GM21381 (cell line): ENCODE measurements around the gene RBP4.
"Not testable (repeated sequence)": the region's sequence is repeated elsewhere in the genome, so short reads cannot be mapped to it uniquely, and the experiment has no call there.

ENCODE experiments used
- ATAC-seq: cut with Tn5 transposase; IDR thresholded peaks from one replicate; pipeline ENCODE4 v1.9.1; 2021; ENCODE audit warnings: mild to moderate bottlenecking, moderate library complexity; ENCODE audit not compliant: unreplicated experiment

RBP4 gene

DNA sequence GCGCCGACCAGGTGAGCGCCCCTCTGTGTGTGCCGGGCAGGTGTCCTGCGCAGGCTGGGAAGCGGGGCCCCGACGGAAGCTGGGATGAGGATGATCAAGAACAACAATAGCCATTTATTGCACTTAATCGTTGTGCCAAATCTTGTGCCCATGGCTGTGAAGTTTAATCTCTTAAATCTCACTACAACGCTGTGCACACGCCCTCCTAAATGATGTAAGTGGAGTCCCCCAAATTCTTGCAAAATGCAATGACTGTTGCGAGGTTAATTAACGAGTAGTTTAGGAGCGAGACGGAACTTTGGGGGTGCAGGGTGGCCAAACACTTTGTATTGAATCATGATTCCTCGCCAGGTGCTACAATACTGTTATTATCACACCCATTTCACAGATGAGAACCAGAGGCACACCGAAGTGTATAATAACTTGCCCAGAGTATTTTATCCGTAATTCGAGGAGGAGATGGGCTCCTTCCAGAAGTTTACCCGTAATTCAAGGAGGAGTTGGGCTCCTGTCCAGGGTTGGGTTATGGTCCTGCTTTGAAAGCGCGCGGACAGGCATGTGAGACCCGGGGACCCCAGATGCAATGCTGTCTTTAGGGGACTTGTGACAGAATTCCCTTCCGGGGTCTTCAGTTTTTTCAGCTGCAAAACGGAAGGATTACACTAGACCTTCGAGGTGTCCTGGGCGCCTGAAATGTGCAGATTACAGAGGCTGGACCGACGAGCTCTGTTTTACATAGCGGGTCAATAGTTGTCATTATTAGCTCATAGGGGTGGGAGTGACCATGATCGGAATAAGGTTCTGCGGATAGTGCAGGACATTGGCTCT is 33.5 kb downstream of the RBP4 start:
- no peak for ATAC-seq

DNA sequence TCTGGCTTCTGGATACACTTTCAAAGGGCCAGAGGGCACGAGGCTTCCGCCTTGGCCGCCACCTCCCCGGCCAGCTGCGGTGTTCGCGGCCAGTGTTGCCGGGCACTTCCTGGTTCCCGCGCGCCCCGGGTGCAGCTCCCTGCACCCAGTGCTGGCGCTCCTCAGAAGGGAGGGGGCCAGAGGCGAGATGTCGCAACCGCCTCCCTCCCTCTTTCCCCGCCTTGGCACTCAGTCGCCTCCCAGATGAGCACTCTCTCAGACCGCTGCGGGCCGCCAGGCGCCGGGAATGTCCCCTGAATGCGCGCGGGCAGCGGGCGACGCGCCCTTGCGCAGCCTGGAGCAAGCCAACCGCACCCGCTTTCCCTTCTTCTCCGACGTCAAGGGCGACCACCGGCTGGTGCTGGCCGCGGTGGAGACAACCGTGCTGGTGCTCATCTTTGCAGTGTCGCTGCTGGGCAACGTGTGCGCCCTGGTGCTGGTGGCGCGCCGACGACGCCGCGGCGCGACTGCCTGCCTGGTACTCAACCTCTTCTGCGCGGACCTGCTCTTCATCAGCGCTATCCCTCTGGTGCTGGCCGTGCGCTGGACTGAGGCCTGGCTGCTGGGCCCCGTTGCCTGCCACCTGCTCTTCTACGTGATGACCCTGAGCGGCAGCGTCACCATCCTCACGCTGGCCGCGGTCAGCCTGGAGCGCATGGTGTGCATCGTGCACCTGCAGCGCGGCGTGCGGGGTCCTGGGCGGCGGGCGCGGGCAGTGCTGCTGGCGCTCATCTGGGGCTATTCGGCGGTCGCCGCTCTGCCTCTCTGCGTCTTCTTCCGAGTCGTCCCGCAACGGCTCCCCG is 34.4 kb downstream of the RBP4 start, which contains the start of gene FFAR4:
Gene FFAR4 (plus strand): TSS at position 231 of the 842 bp plus-strand sequence. CDS start 56 bp downstream, at position 287.
- ATAC-seq, result no peak

DNA sequence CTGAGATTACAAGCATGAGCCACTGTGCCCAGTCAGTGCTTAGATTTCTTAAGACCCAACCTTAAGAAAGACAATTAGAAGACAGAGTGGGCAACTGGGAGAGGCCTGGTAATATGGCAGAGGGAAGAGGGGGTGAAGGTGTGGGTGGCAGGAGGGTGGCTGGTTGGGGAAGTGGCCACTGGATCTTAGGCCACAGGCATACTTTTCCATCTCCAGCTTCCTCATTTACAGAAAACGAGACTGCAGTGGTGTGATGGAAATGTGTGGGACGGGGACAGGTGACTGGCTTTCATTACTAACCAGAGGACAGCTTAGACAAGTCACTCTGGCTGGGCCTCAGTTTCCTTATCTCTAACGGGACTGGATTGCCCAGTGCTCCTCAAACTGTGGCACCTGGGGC is 35.6 kb downstream of the RBP4 start:
- no peak for ATAC-seq

DNA sequence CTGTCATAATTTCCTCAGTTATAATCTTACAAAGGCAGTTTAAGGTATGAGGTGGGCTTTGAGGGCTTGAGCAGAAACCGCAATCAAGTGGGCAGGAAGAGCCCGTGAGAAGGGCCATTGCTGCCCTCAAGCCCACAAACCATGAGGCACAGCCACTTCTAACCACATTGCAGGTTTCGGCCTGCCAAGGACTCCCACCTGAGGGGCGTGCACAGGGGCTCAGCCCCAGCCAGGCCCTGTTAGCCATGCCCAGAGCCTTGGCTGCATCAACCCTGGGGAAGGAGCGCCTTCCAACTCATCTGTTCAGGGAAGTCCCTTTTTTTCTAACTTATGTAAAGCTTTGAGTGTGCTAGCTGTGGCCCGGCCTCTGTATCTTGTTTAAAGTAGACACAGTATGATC is 40.5 kb downstream of the RBP4 start:
- no peak for ATAC-seq

DNA sequence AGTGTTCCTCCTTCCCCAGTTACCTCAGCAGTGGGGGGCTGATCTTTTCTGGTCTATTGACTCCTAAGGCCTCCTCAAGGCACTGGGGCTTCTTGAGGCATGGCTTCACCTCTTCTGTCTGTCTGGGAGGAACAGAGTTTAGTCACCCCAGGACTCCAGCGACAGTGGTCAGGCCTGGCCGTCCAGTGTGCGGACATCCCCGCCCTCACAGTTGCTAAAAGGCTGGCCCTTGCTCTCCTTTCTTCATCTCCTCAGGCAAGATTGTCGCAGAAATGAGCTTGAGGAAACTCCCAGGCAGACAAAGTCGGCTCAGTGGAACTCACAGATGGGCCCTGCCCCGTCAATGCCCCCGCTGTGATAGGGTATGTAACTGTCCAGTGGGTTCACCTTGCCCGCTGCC is 41.5 kb downstream of the RBP4 start:
- ATAC-seq, result no peak

DNA sequence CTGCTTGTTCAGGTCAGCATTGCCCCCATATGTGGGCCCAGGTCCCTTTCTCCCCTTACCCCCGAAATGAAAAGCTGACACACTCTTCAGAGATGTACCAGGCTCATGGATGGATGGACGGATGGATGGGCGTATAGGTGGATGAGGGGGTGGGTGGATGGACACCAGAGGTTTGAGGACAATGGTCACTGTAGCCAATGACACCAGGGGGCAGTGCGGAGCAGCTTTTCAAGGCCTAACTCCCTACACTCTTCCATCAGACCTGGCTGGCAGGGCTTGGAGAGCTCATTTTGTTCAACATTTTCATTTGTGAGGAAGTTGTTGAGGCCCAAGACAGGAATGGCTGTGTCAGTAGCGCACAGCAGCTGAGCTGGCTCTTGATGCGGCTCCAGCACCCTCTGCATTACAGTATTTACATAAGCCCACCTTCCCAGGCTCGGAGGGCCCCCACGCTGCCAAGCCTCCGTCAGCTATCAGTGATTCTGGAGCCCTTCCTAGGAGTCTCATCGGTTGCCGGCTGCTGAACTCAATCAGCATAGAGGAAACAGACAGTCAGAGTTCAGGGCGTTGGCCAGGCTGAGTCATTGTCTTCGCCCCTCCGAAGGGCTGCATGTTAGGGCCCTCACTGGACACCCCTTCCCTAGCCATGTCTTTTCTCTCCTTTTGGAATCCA is 46.1 kb downstream of the RBP4 start:
- no peak for ATAC-seq

DNA sequence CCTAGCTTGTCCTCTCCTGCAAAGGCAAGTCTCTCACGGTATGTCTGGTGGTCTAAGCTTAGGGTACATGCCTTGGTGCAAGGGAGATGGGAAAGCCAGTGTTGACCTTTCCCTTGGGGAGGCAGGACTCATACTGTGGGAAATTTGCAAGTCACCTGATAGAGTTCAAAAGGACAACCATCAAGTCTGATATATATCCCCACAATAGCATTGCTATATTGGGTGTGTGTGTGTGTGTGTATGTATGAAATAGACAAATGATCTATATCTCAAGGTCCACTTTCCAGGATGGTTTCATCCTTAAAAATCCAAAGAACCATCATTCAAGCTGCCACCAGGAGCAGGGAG is 46.7 kb downstream of the RBP4 start:
- ATAC-seq, result no peak

DNA sequence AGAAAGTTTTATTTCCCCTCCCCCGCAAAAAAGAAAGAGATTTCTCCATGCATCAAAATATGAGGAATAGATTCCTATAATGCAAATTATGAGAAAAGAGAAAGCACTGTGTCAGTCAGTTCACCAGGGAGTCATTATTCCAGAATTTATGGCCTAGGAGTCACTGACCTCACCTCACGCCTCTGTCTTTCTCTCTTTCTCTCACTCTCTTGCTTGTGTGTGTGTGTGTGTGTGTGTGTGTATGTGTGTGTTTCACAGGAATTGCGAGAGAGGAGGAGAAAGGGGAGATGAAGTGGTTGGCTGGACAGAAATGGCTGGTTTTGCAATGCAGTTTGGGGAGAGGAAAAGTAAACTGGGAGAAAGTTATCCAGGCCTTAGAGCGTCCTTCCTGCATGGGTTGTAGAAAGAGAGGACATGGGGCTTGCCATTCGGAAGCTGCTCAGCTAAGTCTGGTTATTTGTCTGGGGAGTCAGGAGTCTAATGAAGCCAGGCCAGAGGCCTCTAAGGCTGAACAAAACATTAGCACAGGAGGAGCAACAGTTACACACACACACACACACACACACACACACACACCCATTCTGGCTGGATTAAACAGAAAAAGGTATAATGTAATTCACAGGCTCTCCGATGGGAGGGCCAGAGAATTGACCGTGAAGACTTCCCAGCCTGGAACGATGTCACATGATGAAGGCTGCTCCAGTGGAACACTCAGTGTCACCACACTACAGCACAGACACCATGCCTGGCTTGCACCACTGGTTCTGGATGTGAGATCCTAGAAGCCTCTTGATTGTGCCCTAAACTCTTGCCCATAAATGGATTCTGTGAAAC is 47.3 kb downstream of the RBP4 start:
- no peak for ATAC-seq

DNA sequence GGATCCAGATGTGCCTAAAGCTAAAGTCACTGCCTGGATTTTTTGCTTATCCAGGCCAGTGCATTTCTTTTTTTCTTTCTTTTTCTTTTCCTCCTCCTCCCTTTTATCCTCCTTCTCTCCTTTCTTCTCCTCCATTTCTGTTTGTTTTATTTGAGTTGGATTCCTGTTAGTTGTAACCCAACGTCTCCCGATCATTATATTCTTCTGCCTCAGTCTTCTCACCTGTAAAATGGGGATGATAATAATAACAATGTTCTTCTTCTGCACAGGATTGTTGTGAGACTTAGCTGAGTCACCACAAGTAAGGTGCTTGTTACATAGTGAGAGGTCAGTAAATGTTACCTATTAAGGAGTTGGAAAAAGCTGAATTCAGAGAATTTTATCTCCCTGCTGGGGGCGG is 48.3 kb downstream of the RBP4 start:
- ATAC-seq, result no peak

DNA sequence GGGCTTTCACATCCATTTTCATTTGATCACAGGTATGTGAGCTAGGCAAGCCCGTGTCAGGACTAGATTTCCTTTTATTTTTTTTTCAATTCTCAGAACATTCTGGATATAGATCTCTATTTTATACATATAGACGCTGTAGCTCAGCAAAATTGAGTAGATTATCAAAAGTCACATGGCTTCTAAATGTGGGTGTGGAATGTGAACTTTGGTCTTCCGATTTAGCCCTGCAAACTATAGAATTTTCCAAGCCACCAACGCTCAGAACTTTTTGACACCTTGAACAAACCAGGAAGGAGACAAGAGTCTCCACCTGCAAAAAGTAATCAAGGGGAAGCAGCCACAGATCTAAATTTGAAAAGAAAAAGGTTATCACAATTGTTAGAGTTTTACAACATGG is 50.4 kb downstream of the RBP4 start:
- no peak for ATAC-seq

DNA sequence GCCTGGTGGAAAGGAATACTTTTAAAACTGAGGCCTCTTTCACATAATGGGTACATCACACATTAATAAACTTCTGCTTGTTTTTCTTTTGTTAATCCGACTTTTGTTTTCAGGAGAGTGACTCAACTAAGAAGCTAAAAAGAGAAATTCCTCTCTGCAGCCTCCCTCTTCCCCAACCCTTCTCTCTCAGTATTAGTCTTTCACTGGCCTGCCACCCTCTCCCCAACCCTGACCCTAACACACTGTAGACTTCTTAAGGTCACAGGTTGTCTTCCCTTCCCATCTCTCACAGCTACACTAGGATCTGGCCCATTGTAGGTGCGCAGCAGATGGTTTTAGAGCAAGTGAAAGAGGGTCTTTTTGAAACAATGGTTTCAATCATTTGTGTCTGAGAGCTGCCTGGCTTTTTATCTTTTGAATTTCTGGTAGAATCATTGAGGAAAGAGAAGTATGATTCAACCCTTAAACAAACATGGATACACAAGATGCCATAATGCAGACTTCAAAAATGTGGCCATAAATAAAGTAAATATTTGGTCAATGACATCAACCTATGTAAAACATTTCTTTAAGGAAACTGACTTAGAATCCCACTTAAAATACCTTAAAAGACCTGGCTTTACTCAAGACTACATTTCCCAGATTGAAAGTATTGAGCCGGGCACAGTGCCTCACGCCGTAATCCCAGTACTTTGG is 52.5 kb downstream of the RBP4 start:
- ATAC-seq, result no peak

DNA sequence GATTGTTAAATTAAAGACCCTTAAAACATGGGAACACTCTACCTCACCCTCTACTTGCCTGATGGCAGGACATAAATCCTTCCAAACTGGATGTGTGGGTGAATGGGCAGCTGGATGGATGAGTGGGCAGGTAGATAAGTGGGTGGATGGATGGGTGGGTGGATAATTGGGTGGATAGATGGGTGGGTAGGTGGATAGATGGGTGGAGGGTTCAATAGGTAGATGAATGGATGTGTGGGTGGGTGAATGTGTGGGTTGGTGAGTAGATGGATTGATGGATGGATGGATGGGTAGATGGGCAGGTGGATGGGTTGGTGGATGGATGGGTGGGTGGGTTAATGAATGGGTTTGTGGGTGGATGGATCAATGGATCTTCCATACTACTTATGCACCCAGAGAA is 53.5 kb downstream of the RBP4 start:
- no peak for ATAC-seq

DNA sequence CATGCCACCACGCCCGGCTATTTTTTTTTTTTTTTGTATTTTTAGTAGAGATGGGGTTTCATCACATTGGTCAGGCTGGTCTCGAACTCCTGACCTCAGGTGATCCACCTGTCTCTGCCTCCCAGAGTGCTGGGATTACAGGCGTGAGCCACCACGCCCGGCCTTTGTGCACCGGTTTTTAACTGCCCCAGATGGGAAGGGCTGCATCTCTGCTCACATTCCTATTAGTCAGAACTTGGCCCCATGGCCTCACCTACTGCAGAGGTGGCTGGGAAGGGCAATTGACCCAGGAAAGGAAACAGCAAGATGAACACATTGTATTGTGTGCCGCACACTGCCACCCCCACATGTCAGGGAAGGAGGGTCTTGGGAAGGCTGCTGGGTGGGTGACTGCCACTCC is 54.0 kb downstream of the RBP4 start:
- not testable (repeated sequence) for ATAC-seq

DNA sequence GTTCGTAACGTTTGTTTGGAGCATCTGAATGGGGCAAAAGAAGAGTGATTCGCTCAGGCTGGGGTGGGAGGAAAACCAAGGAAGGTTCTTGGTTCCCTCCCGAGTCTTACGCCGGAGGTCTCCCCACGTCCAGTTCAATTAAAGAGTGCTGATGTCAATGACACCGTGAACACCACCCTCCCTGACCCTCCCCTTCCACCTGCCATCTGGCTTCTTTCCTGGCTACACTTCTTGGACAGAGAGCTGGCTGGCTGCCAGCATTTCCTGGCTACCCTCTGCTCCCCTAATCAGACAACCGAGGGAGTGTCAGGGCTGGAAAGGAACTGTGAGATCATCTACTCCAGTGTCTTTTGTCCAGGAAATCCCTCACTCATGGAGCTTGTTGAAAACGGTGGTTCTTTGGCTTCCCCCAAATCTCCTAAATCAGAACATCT is 58.7 kb downstream of the RBP4 start:
- ATAC-seq, result no peak
